Hepatocyte (in vitro differentiated cells): ENCODE data around the gene WDR33. TPM values are rescaled to one million over a fixed set of nuclear protein-coding genes. Genes with fewer than 3 reads are reported as not detected.

Experiments used
- DNase-seq: peaks from one replicate; pipeline ENCODE4 v3.0.0-alpha.2; 2016; ENCODE audit warnings: low spot score
- H2AFZ ChIP-seq: fragments of 200-600 bp; sonication (generic); 2 replicates; pipeline ENCODE4 v1.6.0; 2016; ENCODE audit warnings: antibody characterized with exemption, mild to moderate bottlenecking
- H3K27ac ChIP-seq: fragments of 200-600 bp; sonication (generic); 2 replicates; pipeline ENCODE4 v1.5.1; 2016; ENCODE audit warnings: mild to moderate bottlenecking
- H3K27me3 ChIP-seq: fragments of 200-600 bp; sonication (generic); 2 replicates; pipeline ENCODE4 v1.6.1; 2016
- H3K36me3 ChIP-seq: fragments of 200-600 bp; sonication (generic); replicated peaks from 2 replicates; pipeline ENCODE4 v1.5.1; 2016; ENCODE audit warnings: low read depth; ENCODE audit not compliant: insufficient read depth
- H3K4me1 ChIP-seq: fragments of 200-600 bp; sonication (generic); 2 replicates; pipeline ENCODE4 v1.5.1; 2016; ENCODE audit warnings: mild to moderate bottlenecking, moderate library complexity; ENCODE audit not compliant: insufficient read depth
- H3K4me2 ChIP-seq: fragments of 200-600 bp; sonication (generic); 2 replicates; pipeline ENCODE4 v1.6.0; 2016
- H3K4me3 ChIP-seq: fragments of 200-600 bp; sonication (generic); 2 replicates; pipeline ENCODE4 v1.5.1; 2016; ENCODE audit warnings: mild to moderate bottlenecking
- H3K79me2 ChIP-seq: fragments of 200-600 bp; sonication (generic); 2 replicates; pipeline ENCODE4 v1.6.0; 2017; ENCODE audit warnings: mild to moderate bottlenecking
- H3K9me2 ChIP-seq: fragments of 200-600 bp; sonication (generic); replicated peaks from 2 replicates; pipeline ENCODE4 v1.6.0; 2017; ENCODE audit warnings: mild to moderate bottlenecking; ENCODE audit not compliant: insufficient read depth
- H3K9me3 ChIP-seq: fragments of 200-600 bp; sonication (generic); 2 replicates; pipeline ENCODE4 v1.5.1; 2016; ENCODE audit warnings: low read depth, mild to moderate bottlenecking
- H4K20me1 ChIP-seq: fragments of 200-600 bp; sonication (generic); 2 replicates; pipeline ENCODE4 v1.6.0; 2016; ENCODE audit warnings: mild to moderate bottlenecking; ENCODE audit not compliant: insufficient read depth, poor library complexity, severe bottlenecking
- EZH2 ChIP-seq: fragments of 200-600 bp; sonication (generic); IDR thresholded peaks from 2 replicates; pipeline ENCODE4 v1.6.1; 2016; ENCODE audit warnings: antibody characterized with exemption, mild to moderate bottlenecking, borderline replicate concordance
- EZH2phosphoT487 ChIP-seq: fragments of 200-600 bp; sonication (generic); IDR thresholded peaks from one replicate; pipeline ENCODE4 v1.6.1; 2018; ENCODE audit warnings: antibody characterized with exemption, mild to moderate bottlenecking, low read depth, moderate library complexity; ENCODE audit not compliant: unreplicated experiment, severe bottlenecking
- WGBS: methylation state at CpG from one replicate; pipeline ENCODE4 v1.1.6; 2016; ENCODE audit warnings: low lambda C conversion rate; ENCODE audit errors: missing lambda C conversion rate; 5-methylcytosine and 5-hydroxymethylcytosine counted together
- polyA plus RNA-seq: library from polyadenylated mRNA; unstranded; fragments of >200 nt; fragmentation: Nextera tagmentation; extraction: Ambion mirVana; gene quantifications from 2 replicates; pipeline ENCODE4 v1.2.1, GENCODE V29; 2016
- total RNA-seq: library from RNA; depleted of rRNA; stranded (reverse); fragments of >200 nt; gene quantifications from 2 replicates; pipeline ENCODE4 v1.2.3, GENCODE V29; 2014
- TF ChIP-seq, protein P1 (sequence below): fragments of 200-600 bp; sonication (generic); IDR thresholded peaks from 2 replicates; pipeline ENCODE4 v1.5.1; 2016; ENCODE audit warnings: antibody characterized with exemption, mild to moderate bottlenecking; ENCODE audit not compliant: poor library complexity

The WDR33 gene
- total and polyA plus RNA-seq, 2 experiments from 2014 or later, result 43.3 to 47.5 TPM

DNA sequence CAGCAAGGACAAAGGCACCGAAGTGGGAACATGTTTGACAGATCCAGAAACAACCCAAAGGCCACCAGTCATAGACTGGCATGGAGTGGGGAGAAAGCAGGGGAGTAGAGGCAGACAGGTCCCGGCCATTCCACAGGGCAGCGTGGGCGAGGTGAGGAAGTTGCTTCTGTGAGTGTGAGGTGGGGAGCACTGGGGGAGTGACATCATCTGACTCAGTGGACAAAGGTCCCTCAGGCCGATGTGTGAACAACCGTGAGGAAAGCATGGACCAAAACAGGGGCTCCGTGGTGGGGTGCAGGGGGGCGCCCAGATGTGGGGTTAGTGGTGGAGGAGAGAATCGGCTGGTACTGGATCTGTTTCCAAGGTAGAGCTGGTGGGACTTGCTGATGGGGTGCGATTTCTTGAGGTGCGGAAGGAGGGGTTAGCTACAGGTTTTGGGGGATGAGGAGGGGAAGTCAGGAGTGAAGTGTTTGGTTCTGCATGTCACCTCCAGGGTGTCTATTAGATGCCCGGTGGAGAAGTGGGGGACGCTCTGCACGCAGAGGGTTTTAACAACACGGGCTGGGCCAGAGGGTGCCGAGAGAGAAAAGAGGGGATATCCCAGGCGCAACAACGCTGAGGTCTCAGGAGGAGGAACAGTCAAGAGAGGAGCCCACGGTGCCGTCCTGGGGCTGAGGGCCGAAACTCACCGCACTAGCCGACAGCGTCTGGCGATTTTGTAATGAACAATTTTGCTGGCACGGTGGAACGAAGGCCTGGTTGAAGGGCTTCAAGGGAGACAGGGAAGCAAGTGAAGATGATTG is 112.2 kb downstream of the WDR33 start:
- H2AFZ ChIP-seq, result no peak overlapping the region
- no peak for DNase-seq
- H4K20me1 ChIP-seq, result peaks cover 10% of the 10 kb centered on the region
- H3K27ac ChIP-seq, result no peak overlapping the region
- H3K4me1 ChIP-seq, result peaks cover 22% of the 10 kb centered on the region
- H3K9me3 ChIP-seq, result no peaks in the 10 kb centered on the region
- H3K79me2 ChIP-seq, result peaks cover 16% of the 10 kb centered on the region
- H3K4me3 ChIP-seq, result no peak overlapping the region
- no peak overlapping the region for H3K4me2 ChIP-seq
- TF ChIP-seq EZH2 (no peak), EZH2phosphoT487 (no peak)
- TF ChIP-seq, protein P1, sequence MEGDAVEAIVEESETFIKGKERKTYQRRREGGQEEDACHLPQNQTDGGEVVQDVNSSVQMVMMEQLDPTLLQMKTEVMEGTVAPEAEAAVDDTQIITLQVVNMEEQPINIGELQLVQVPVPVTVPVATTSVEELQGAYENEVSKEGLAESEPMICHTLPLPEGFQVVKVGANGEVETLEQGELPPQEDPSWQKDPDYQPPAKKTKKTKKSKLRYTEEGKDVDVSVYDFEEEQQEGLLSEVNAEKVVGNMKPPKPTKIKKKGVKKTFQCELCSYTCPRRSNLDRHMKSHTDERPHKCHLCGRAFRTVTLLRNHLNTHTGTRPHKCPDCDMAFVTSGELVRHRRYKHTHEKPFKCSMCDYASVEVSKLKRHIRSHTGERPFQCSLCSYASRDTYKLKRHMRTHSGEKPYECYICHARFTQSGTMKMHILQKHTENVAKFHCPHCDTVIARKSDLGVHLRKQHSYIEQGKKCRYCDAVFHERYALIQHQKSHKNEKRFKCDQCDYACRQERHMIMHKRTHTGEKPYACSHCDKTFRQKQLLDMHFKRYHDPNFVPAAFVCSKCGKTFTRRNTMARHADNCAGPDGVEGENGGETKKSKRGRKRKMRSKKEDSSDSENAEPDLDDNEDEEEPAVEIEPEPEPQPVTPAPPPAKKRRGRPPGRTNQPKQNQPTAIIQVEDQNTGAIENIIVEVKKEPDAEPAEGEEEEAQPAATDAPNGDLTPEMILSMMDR, result no peak
- H3K27me3 ChIP-seq, result no peaks in the 10 kb centered on the region
- no peaks in the 10 kb centered on the region for H3K36me3 ChIP-seq
- H3K9me2 ChIP-seq, result no peaks in the 10 kb centered on the region
- WGBS, result 94% methylated on average over 25 of the region's 27 CpGs

- H3K4me3 ChIP-seq, result no peak overlapping the region
- H3K4me2 ChIP-seq, result no peak overlapping the region
- 95% methylated on average over 21 of the region's 21 CpGs for WGBS
- H2AFZ ChIP-seq, result no peak overlapping the region
- H3K27ac ChIP-seq, result no peak overlapping the region
- H3K27me3 ChIP-seq, result no peaks in the 10 kb centered on the region
- TF ChIP-seq EZH2 (no peak), EZH2phosphoT487 (no peak)
- TF ChIP-seq, protein P1, result no peak
- DNase-seq, result no peak
- H3K36me3 ChIP-seq, result no peaks in the 10 kb centered on the region
- H3K9me2 ChIP-seq, result no peaks in the 10 kb centered on the region
- no peaks in the 10 kb centered on the region for H3K9me3 ChIP-seq
- H3K79me2 ChIP-seq, result peaks cover 5% of the 10 kb centered on the region
- H4K20me1 ChIP-seq, result peaks cover 3% of the 10 kb centered on the region
- H3K4me1 ChIP-seq, result peaks cover 17% of the 10 kb centered on the region
Observed at GRCh38 chr2:127697482-127698180, 113.3 kb downstream of the WDR33 start.

DNA sequence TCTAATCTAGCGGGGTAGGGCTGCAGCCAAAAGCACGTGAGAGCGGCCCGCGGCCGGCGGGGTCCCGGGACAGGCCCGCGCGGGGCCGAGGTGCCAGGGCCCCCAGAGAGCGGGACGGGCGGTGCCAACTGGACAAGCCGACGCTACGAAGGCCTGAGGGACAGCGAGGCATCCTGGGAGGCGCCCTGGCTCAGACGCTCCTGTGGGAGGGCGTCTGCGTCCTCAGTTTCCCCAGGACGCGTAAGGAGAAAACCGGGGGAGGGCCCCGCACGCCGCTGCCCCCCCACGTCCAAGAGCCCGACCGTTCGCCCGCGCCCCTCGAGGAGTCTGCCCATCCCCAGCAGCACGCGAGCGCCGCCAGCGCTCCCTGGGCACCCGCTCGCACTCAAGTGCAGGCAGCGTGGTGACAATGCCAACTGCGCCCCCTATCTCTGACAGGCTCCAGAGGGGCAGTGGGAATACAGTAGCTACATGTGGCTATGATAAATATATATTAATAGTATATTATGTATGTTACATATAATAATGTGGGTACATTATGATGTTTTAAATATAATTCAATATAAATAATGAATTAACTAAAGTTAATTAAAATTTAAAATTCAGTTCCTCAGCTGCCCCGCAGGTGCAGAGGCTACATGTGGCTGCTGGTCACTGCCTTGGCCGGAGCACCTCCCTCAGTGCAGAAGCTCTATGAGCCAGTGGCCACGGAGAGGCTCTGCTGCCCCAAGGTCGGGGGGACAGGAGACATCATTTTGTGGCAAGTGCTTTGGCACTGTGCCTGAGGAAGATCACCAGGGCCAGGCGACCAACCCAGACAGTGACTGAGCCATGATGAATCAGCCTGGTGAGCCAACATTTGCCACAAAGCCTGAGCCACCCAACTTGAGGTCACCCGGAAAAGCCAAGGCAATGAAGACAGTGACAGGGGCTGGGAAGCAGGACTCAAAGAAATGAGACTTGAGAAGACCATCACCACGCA is 115.2 kb downstream of the WDR33 start:
- DNase-seq, result peak; percentile 71
- WGBS, result 28% methylated on average over 43 of the region's 52 CpGs
- H3K27ac ChIP-seq, result no peak overlapping the region

More for the DNA sequence above, 115.2 kb downstream of the WDR33 start:
- peak overlapping the region; percentile 68 for H2AFZ ChIP-seq
- no peaks in the 10 kb centered on the region for H3K9me2 ChIP-seq
- no peak for TF ChIP-seq EZH2
- TF ChIP-seq, protein P1, result peak; percentile 57
- no peaks in the 10 kb centered on the region for H3K36me3 ChIP-seq
- peak overlapping the region; percentile 77 for H3K4me2 ChIP-seq
- H3K9me3 ChIP-seq, result no peaks in the 10 kb centered on the region
- H3K79me2 ChIP-seq, result no peaks in the 10 kb centered on the region
- no peaks in the 10 kb centered on the region for H4K20me1 ChIP-seq
- no peak overlapping the region for H3K4me3 ChIP-seq
- H3K4me1 ChIP-seq, result peaks cover 11% of the 10 kb centered on the region
- no peaks in the 10 kb centered on the region for H3K27me3 ChIP-seq
